Breast epithelium (tissue), 4 donors: ENCODE measurements around the gene IRF2BPL. TPM values are rescaled to one million over a fixed set of nuclear protein-coding genes. Genes with fewer than 3 reads are reported as not detected.

Source experiments
- DNase-seq, 2 donors: peaks; one replicate each; pipeline ENCODE4 v3.0.0-alpha.2; 2019; ENCODE audit warnings: low spot score in 2 of 2
- H3K27ac ChIP-seq, 2 donors: fragments of 200-600 bp; sonication (generic) in 1 of 2; one replicate each; pipeline ENCODE4 v1.5.1; 2016 to 2019; ENCODE audit warnings: mild to moderate bottlenecking in 1 of 2
- H3K27me3 ChIP-seq, 2 donors: fragments of 200-600 bp; sonication (generic) in 1 of 2; one replicate each; pipeline versions ENCODE4 v1.5.1 to v1.6.0; 2017 to 2019; ENCODE audit warnings: control low read depth in 1 of 2, mild to moderate bottlenecking in 1 of 2
- H3K36me3 ChIP-seq: fragments of 200-600 bp; one replicate; pipeline ENCODE4 v1.5.1; 2019
- H3K4me1 ChIP-seq, 2 donors: fragments of 200-600 bp; sonication (generic); one replicate each; pipeline ENCODE4 v1.5.1; 2016 to 2019; ENCODE audit warnings: control low read depth in 1 of 2
- H3K4me3 ChIP-seq, 3 donors: fragments of 200-600 bp; sonication (generic); 1 replicate in 2 of 3; 2 replicates in 1 of 3; pipeline ENCODE4 v1.5.1; 2016 to 2019; ENCODE audit warnings: mild to moderate bottlenecking in 3 of 3, moderate library complexity in 2 of 3
- H3K9me3 ChIP-seq, 2 donors: fragments of 200-600 bp; sonication (generic) in 1 of 2; one replicate each; pipeline ENCODE4 v1.5.1; 2016 to 2019; ENCODE audit warnings: control low read depth in 1 of 2
- POLR2A ChIP-seq: fragments of 450-650 bp; IDR thresholded peaks from one replicate; pipeline ENCODE4 v1.6.1; 2016; ENCODE audit warnings: antibody characterized with exemption, mild to moderate bottlenecking, moderate library complexity
- POLR2AphosphoS5 ChIP-seq, 3 donors: sonication (generic); formaldehyde crosslinking; IDR thresholded peaks; one replicate each; pipeline ENCODE4 v1.6.1; 2017; ENCODE audit warnings: antibody characterized with exemption in 3 of 3
- intact Hi-C: fragments of 100-400 bp; cut with DNase I; formaldehyde crosslinking; loops from one replicate; pipeline ENCODE4 v1.15.1; 2023; ENCODE audit warnings: low total_unique reads
- total RNA-seq, 3 donors: library from RNA; depleted of rRNA; stranded (reverse); fragments of >200 nt; gene quantifications; one replicate each; pipeline ENCODE4 v1.1.0, GENCODE V29; 2016
- TF ChIP-seq, protein P1 (sequence below), 3 donors: fragments of 450-650 bp; IDR thresholded peaks; one replicate each; pipeline ENCODE4 v1.5.1; 2016 to 2017; ENCODE audit warnings: antibody characterized with exemption in 3 of 3, mild to moderate bottlenecking in 3 of 3, moderate library complexity in 3 of 3

IRF2BPL gene
- total RNA-seq, 3 donors from 2014 or later, result 39.5 to 76.5 (median 47.2) TPM

- Histone ChIP-seq H3K27me3 (no peaks in the 10 kb centered on the region), H3K4me1 (peaks cover 0 to 18% of the 10 kb centered on the region in 2 donors), H3K27ac (peak overlapping the region; percentile 91 to 92), H3K36me3 (no peaks in the 10 kb centered on the region), H3K9me3 (no peaks in the 10 kb centered on the region), H3K4me3 (no peak overlapping the region)
- no peak for DNase-seq
- intact Hi-C loops, result no loop called here
- TF ChIP-seq POLR2A (no peak), POLR2AphosphoS5 (IDR thresholded peaks at IDR 0.05) (no peak)
- TF ChIP-seq, protein P1, sequence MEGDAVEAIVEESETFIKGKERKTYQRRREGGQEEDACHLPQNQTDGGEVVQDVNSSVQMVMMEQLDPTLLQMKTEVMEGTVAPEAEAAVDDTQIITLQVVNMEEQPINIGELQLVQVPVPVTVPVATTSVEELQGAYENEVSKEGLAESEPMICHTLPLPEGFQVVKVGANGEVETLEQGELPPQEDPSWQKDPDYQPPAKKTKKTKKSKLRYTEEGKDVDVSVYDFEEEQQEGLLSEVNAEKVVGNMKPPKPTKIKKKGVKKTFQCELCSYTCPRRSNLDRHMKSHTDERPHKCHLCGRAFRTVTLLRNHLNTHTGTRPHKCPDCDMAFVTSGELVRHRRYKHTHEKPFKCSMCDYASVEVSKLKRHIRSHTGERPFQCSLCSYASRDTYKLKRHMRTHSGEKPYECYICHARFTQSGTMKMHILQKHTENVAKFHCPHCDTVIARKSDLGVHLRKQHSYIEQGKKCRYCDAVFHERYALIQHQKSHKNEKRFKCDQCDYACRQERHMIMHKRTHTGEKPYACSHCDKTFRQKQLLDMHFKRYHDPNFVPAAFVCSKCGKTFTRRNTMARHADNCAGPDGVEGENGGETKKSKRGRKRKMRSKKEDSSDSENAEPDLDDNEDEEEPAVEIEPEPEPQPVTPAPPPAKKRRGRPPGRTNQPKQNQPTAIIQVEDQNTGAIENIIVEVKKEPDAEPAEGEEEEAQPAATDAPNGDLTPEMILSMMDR (IDR thresholded peaks at IDR 0.05), result no peak
Measured at GRCh38 chr14:77008541-77008940, 20.0 kb downstream of the IRF2BPL start.

DNA sequence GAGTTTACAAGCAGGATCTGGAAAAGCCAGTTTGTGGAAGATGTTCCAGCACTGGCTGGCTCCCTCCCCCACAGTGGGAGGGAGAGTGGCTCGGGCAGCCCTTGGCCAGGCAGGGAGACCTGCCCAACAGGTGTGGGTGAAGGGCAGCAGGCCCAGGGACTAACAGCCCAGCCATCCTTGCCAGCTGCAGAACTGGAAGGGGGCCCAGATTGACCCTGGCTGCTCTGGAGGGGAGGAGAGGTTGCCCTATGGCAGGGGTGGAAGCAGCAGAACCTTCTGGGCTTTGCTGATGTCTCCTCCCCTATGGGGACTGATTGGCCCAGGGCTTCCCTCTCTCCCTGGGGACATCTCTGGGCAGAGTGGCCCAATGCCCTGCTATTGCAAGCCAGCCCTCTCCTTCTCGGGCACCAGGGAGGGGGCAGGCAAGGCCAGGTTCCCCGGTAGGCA is 20.5 kb downstream of the IRF2BPL start:
- Histone ChIP-seq H3K9me3 (no peaks in the 10 kb centered on the region), H3K4me1 (peaks cover 0 to 15% of the 10 kb centered on the region in 2 donors), H3K36me3 (no peaks in the 10 kb centered on the region), H3K4me3 (peak overlapping the region in 1 of 3 donors; percentile 36), H3K27ac (peak overlapping the region; percentile 91 to 92), H3K27me3 (no peaks in the 10 kb centered on the region)
- peak; percentile 93 to 94 for DNase-seq
- TF ChIP-seq POLR2AphosphoS5 (IDR thresholded peaks at IDR 0.05) (peak; percentile 25 to 78 (median 68)), POLR2A (no peak)
- TF ChIP-seq, protein P1 (IDR thresholded peaks at IDR 0.05), result no peak
- intact Hi-C loops, result no loop called here

DNA sequence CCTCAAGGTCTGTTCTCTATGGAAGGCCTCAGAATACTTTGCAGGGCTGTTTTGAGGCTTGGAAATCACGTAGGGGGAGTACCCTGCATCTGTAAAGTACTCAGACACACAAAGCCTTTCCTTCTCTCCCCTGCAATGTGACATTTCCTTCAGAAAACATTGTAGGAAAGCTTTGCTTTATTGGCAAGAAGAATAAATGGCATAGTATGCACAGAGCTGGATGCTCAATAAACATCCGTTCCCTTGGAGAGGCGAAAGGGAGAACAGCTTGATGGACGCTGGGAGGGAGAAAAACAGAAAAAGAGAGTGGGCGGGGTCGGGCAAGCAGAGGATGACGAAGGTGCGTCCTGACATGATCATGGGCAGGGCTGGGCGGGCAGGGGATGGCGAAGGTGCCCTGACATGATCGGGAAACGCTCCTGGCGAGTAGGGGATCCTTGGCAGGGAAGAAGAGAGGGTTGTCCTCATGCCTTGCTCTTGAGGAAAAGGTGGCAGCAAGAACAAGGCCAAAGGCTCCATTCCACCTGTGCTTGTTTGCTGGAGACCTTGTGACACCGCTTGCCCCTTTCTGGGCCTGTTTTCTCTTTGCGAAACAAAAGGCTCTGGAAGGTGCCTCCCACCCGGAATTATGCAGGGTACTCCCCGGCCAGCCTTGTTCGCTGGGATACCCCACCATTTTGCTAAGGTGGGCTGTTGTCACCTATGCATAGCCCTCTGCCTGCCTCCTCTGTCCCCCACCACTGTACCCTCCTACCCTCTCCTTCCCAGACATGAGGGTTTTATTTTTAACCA is 21.1 kb downstream of the IRF2BPL start:
- H3K27ac ChIP-seq, result peak overlapping the region; percentile 91 to 92
- no peaks in the 10 kb centered on the region for H3K9me3 ChIP-seq
- intact Hi-C loops, result no loop called here
- DNase-seq, result peak; percentile 83 to 86
- peak overlapping the region in 2 of 3 donors; percentile 16 to 36 for H3K4me3 ChIP-seq
- TF ChIP-seq, protein P1 (IDR thresholded peaks at IDR 0.05), result no peak
- no peak for TF ChIP-seq POLR2A
- no peak for TF ChIP-seq POLR2AphosphoS5 (IDR thresholded peaks at IDR 0.05)
- peaks cover 0 to 13% of the 10 kb centered on the region in 2 donors for H3K4me1 ChIP-seq
- H3K36me3 ChIP-seq, result no peaks in the 10 kb centered on the region
- H3K27me3 ChIP-seq, result no peaks in the 10 kb centered on the region

DNA sequence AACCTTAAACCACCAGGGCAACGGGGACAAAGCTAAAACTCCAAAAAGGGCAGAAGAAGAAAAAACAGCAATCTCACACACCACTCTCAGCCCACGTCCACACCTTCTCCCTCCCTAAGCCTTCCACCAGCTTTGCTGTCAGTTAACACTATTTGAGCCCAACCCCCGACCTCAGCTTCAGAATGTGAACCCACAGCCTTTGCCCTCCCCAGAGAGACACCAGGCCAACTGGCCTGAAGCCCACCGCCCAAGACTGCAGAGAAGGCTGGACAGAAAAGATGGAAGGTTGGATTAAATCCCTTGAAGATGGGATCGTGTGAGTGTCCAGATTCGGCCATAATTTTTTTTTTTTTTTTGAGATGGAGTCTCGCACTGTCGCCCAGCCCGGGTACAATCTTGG is 22.4 kb downstream of the IRF2BPL start:
- DNase-seq, result no peak
- H3K27me3 ChIP-seq, result no peaks in the 10 kb centered on the region
- no peaks in the 10 kb centered on the region for H3K36me3 ChIP-seq
- H3K4me3 ChIP-seq, result no peak overlapping the region
- TF ChIP-seq POLR2A (no peak), POLR2AphosphoS5 (IDR thresholded peaks at IDR 0.05) (no peak)
- TF ChIP-seq, protein P1 (IDR thresholded peaks at IDR 0.05), result no peak
- intact Hi-C loops, result no loop called here
- peaks cover 0 to 13% of the 10 kb centered on the region in 2 donors for H3K4me1 ChIP-seq
- H3K9me3 ChIP-seq, result no peaks in the 10 kb centered on the region
- peak overlapping the region; percentile 71 to 92 for H3K27ac ChIP-seq

- Histone ChIP-seq H3K36me3 (no peaks in the 10 kb centered on the region), H3K27ac (peak overlapping the region; percentile 71 to 92), H3K4me1 (peaks cover 0 to 13% of the 10 kb centered on the region in 2 donors), H3K4me3 (no peak overlapping the region), H3K27me3 (no peaks in the 10 kb centered on the region), H3K9me3 (no peaks in the 10 kb centered on the region)
- TF ChIP-seq, protein P1 (IDR thresholded peaks at IDR 0.05), result no peak
- no peak for TF ChIP-seq POLR2A
- no peak for TF ChIP-seq POLR2AphosphoS5 (IDR thresholded peaks at IDR 0.05)
- no peak for DNase-seq
- intact Hi-C loops, result no loop called here
Measured at GRCh38 chr14:77005559-77005958, 22.9 kb downstream of the IRF2BPL start.
